ENCODE measurements around the gene PPP6R2. TPM values are rescaled to one million over a fixed set of nuclear protein-coding genes. Genes with fewer than 3 reads are reported as not detected.
"Not testable (repeated sequence)": the region's sequence is repeated elsewhere in the genome, so short reads cannot be mapped to it uniquely, and the experiment has no call there.

The PPP6R2 gene
- total RNA-seq, 2 experiments from 2014 or later: 33.7 to 34.7 TPM

DNA sequence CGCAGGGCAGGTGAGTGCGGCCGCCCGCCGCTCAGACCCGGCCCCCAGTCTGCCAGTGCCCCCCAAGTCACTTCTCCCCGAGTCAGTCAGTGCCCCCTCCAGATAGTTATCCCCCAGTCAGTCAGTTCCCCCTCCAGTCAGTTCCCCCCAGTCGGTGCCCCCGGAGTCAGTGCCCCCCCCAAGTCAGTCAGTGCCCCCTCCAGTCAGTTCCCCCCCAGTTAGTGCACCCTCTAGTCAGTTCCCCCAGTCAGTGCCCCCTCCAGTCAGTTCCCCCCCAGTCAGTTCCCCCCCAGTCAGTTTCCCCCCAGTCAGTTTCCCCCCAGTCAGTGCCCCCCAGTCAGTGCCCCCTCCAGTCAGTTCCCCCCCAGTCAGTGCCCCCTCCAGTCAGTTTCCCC, 411 bp downstream of the PPP6R2 start:
- H3K27me3 Mint-ChIP-seq (ENCODE audit: low read depth): no peaks in the 10 kb centered on the region
- H3K27ac Mint-ChIP-seq: no peak overlapping the region
- peak overlapping the region; percentile 56 for H3K4me3 Mint-ChIP-seq
- DNase-seq: no peak
- CTCF ChIA-PET: interaction anchor here (1.0 kb wide), 2 partner anchors 11 to 183 kb away, joined by 3 read pairs; no protein-coding TSS in a partner anchor
- no peaks in the 10 kb centered on the region for H3K36me3 Mint-ChIP-seq (ENCODE audit: low read depth)
- no peaks in the 10 kb centered on the region for H3K9me3 Mint-ChIP-seq
- intact Hi-C loops (cut with micrococcal nuclease): loop anchor here (2.0 kb wide), 2 partner anchors 165 to 277 kb away; partner anchors contain the start of gene NCAPH2
- H3K4me1 Mint-ChIP-seq (ENCODE audit: low read depth): peaks cover 8% of the 10 kb centered on the region

DNA sequence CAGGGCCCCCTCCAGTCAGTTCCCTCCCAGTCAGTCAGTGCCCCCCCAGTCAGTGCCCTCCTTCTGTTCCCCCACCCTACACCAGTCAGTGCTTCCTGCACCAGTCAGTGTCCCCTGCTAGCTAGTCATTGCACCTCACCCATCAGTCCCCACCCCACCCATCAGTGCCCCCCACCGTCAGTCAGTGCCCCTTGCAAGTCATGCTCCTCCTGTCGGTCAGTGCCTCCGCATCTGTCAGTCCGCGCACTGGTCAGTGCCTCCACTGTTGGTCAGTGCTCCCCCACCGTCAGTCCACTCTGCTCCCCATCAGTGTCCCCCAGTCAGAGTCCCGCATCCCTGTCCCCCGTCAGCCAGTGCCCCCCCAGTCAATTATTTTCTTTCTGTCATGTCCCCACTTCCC, 3.3 kb downstream of the PPP6R2 start:
- intact Hi-C loops (cut with micrococcal nuclease): no loop called here
- peaks cover 3% of the 10 kb centered on the region for H3K36me3 Mint-ChIP-seq (ENCODE audit: low read depth)
- CTCF ChIA-PET: no interaction called here
- H3K9me3 Mint-ChIP-seq: no peaks in the 10 kb centered on the region
- peaks cover 6% of the 10 kb centered on the region for H3K4me1 Mint-ChIP-seq (ENCODE audit: low read depth)
- no peak overlapping the region for H3K4me3 Mint-ChIP-seq
- no peak overlapping the region for H3K27ac Mint-ChIP-seq
- no peak for DNase-seq
- no peaks in the 10 kb centered on the region for H3K27me3 Mint-ChIP-seq (ENCODE audit: low read depth)

DNA sequence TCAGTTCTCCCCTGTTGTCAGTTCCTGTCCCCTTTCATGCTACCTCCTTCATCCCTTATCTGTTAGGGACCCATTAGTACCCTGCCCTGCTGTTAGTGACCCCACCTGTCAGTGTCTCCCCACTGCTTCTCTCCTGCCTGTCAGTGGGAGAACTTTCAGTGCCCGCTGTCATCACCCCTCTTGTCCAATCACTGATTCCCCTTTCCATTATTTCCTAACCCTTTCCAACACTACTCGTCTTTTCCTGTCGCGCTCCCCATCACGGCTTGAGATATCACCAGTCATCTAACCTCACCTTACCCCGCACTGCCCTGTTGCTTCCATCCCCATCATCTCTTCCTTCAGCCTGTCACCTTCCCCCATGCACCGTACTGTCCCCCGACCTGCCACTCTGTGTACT, 4.0 kb downstream of the PPP6R2 start:
- CTCF ChIA-PET: interaction anchor here (0.6 kb wide), 1 partner anchor 73 kb away, joined by 4 read pairs; no protein-coding TSS in a partner anchor
- intact Hi-C loops (cut with micrococcal nuclease): no loop called here
- Mint-ChIP-seq H3K36me3 (ENCODE audit: low read depth) (peaks cover 5% of the 10 kb centered on the region), H3K27ac (no peak overlapping the region), H3K27me3 (ENCODE audit: low read depth) (no peaks in the 10 kb centered on the region), H3K4me3 (no peak overlapping the region), H3K9me3 (no peaks in the 10 kb centered on the region), H3K4me1 (ENCODE audit: low read depth) (peaks cover 3% of the 10 kb centered on the region)
- no peak for DNase-seq

DNA sequence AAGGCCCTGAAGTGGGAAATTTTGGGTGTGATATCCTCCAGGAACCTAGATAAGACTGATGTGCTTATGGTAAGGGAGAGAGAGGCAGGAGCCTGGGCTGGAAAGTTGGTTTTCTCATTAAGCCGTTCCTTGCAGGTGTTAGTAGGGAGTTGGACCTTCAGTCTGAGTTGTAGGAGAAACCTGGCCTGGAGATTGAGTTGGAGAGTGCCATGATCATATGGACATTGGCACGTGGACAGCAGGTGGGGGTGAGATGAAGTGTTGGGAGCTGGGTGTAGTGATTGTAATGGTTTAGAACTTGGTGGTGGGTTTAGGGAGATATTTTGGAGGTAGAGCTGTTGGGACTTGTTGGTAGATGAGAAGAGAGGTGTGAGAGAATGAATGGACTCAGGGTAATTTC, 4.9 kb downstream of the PPP6R2 start:
- intact Hi-C loops (cut with micrococcal nuclease): no loop called here
- Mint-ChIP-seq H3K9me3 (no peaks in the 10 kb centered on the region), H3K36me3 (ENCODE audit: low read depth) (peaks cover 9% of the 10 kb centered on the region), H3K27me3 (ENCODE audit: low read depth) (no peaks in the 10 kb centered on the region), H3K27ac (no peak overlapping the region), H3K4me3 (no peak overlapping the region), H3K4me1 (ENCODE audit: low read depth) (no peaks in the 10 kb centered on the region)
- CTCF ChIA-PET: interaction anchor here (0.6 kb wide), 2 partner anchors 74 to 102 kb away, joined by 3 to 4 read pairs; no protein-coding TSS in a partner anchor
- DNase-seq: no peak

- CTCF ChIA-PET: no interaction called here
- H3K9me3 Mint-ChIP-seq: no peaks in the 10 kb centered on the region
- intact Hi-C loops (cut with micrococcal nuclease): no loop called here
- DNase-seq: no peak
- H3K27me3 Mint-ChIP-seq (ENCODE audit: low read depth): no peaks in the 10 kb centered on the region
- H3K4me3 Mint-ChIP-seq: no peak overlapping the region
- peaks cover 25% of the 10 kb centered on the region for H3K36me3 Mint-ChIP-seq (ENCODE audit: low read depth)
- peaks cover 23% of the 10 kb centered on the region for H3K4me1 Mint-ChIP-seq (ENCODE audit: low read depth)
- H3K27ac Mint-ChIP-seq: no peak overlapping the region
Measured at GRCh38 chr22:50356186-50356585, 13.1 kb downstream of the PPP6R2 start.

DNA sequence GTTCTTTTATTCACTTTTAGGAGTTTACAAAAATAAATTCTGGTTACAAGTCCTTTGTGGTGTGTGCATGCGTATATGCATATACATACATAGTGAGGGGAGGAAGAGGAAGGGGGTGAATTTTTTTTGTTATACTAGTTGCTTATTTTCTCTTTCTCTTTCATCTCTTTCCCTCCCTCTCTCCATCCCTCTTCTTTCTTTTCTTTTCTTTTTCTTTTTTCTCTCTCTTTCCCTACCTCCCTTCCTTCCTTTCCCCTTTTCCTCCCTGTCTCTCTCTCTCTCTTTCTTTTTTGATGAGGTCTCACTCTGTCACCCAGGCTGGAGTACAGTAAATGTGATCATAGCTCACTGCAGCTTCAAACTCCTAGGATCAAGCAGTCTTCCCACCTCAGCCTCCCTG, 14.1 kb downstream of the PPP6R2 start:
- H3K4me1 Mint-ChIP-seq (ENCODE audit: low read depth): peaks cover 32% of the 10 kb centered on the region
- peaks cover 22% of the 10 kb centered on the region for H3K36me3 Mint-ChIP-seq (ENCODE audit: low read depth)
- H3K27ac Mint-ChIP-seq: no peak overlapping the region
- CTCF ChIA-PET: no interaction called here
- DNase-seq: no peak
- H3K27me3 Mint-ChIP-seq (ENCODE audit: low read depth): no peaks in the 10 kb centered on the region
- intact Hi-C loops (cut with micrococcal nuclease): no loop called here
- no peaks in the 10 kb centered on the region for H3K9me3 Mint-ChIP-seq
- H3K4me3 Mint-ChIP-seq: no peak overlapping the region

DNA sequence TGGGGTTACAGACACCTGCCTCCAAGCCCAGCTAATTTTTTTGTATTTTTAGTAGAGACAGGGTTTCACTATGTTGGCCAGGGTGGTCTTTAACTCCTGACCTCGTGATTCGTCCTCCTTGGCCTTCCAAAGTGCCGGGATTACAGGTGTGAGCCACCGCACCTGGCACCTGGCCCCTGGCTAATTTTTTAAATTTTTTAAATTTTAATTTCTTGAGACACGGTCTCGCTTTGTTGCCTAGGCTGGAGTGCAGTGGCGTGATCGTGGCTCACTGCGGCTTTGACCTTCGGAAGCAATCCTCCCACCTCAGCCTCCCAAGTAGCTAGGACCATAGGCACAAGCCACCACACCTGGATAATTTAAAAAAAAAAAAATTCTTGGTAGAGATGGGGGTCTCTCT, 14.6 kb downstream of the PPP6R2 start:
- no peaks in the 10 kb centered on the region for H3K27me3 Mint-ChIP-seq (ENCODE audit: low read depth)
- intact Hi-C loops (cut with micrococcal nuclease): no loop called here
- H3K36me3 Mint-ChIP-seq (ENCODE audit: low read depth): peaks cover 18% of the 10 kb centered on the region
- no peak for DNase-seq
- H3K4me3 Mint-ChIP-seq: no peak overlapping the region
- CTCF ChIA-PET: interaction anchor here (0.7 kb wide), 1 partner anchor 35 kb away, joined by 7 read pairs; no protein-coding TSS in a partner anchor
- no peak overlapping the region for H3K27ac Mint-ChIP-seq
- H3K4me1 Mint-ChIP-seq (ENCODE audit: low read depth): peaks cover 36% of the 10 kb centered on the region
- no peaks in the 10 kb centered on the region for H3K9me3 Mint-ChIP-seq

DNA sequence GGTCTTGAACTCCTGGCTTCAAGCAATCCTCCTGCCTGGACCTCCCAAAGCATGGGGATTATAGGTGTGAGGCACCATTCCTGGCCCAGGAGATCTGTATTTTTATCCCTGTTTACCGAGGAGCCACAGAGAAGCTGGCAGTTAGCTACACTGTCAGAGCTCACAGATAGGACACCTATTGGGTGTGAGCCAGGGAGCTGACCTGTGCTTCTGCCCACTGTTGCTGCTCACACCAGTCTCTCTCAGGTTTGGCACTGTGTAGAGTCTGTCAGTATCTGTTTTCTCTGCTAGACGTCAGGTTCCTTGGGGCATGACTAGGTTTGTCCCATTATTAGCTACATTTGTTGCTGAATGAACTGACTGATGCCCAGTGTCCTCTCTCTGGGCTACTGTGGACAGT, 17.5 kb downstream of the PPP6R2 start:
- peaks cover 42% of the 10 kb centered on the region for H3K4me1 Mint-ChIP-seq (ENCODE audit: low read depth)
- H3K27ac Mint-ChIP-seq: no peak overlapping the region

DNA sequence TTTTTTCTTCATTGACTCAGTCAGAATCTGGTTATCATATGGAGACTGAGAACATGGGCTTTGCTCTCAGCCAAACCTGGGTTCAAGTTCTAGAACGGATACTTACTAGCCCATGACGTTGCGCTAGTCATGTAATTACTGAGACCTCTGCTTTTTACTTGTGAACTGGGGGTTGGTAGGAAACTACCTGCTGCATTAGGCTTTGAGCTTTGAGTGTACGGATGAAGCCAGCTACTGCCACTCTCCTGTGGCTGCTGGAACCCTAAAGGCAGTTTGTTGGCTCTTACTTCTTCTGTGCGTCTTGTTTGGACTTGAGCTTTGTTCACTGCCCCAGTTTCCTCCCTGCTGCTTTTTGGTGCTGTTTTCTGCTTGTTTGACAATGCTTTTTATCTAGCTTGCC, 18.1 kb downstream of the PPP6R2 start:
- CTCF ChIA-PET: interaction anchor here (0.8 to 2.1 kb wide), 2 partner anchors 19 to 137 kb away, joined by 3 to 5 read pairs; no protein-coding TSS in a partner anchor
- intact Hi-C loops (cut with micrococcal nuclease): no loop called here
- peaks cover 45% of the 10 kb centered on the region for H3K4me1 Mint-ChIP-seq (ENCODE audit: low read depth)
- peaks cover 16% of the 10 kb centered on the region for H3K36me3 Mint-ChIP-seq (ENCODE audit: low read depth)
- no peak overlapping the region for H3K4me3 Mint-ChIP-seq
- H3K9me3 Mint-ChIP-seq: no peaks in the 10 kb centered on the region
- H3K27me3 Mint-ChIP-seq (ENCODE audit: low read depth): no peaks in the 10 kb centered on the region
- DNase-seq: no peak
- H3K27ac Mint-ChIP-seq: no peak overlapping the region

More for the DNA sequence above, 17.5 kb downstream of the PPP6R2 start:
- intact Hi-C loops (cut with micrococcal nuclease): no loop called here
- Mint-ChIP-seq H3K36me3 (ENCODE audit: low read depth) (peaks cover 16% of the 10 kb centered on the region), H3K9me3 (no peaks in the 10 kb centered on the region), H3K4me3 (no peak overlapping the region), H3K27me3 (ENCODE audit: low read depth) (no peaks in the 10 kb centered on the region)
- no peak for DNase-seq
- CTCF ChIA-PET: interaction anchor here (0.8 to 2.1 kb wide), 2 partner anchors 18 to 138 kb away, joined by 3 to 5 read pairs; no protein-coding TSS in a partner anchor

- Mint-ChIP-seq H3K27me3 (ENCODE audit: low read depth) (no peaks in the 10 kb centered on the region), H3K4me3 (no peak overlapping the region), H3K9me3 (no peaks in the 10 kb centered on the region), H3K4me1 (ENCODE audit: low read depth) (peaks cover 43% of the 10 kb centered on the region), H3K27ac (no peak overlapping the region), H3K36me3 (ENCODE audit: low read depth) (peaks cover 16% of the 10 kb centered on the region)
- no peak for DNase-seq
- CTCF ChIA-PET: interaction anchor here (2.1 kb wide), 1 partner anchor 20 kb away, joined by 5 read pairs; no protein-coding TSS in a partner anchor
- intact Hi-C loops (cut with micrococcal nuclease): no loop called here
Measured at GRCh38 chr22:50361688-50362087, 18.6 kb downstream of the PPP6R2 start.

GRCh38 chr22:50363166-50363802, 20.2 kb downstream of the PPP6R2 start:
- H3K27me3 Mint-ChIP-seq (ENCODE audit: low read depth): no peaks in the 10 kb centered on the region
- intact Hi-C loops (cut with micrococcal nuclease): no loop called here
- CTCF ChIA-PET: interaction anchor here (0.6 to 0.7 kb wide), 2 partner anchors 11 to 15 kb away, joined by 3 read pairs; no protein-coding TSS in a partner anchor
- H3K27ac Mint-ChIP-seq: no peak overlapping the region
- H3K4me1 Mint-ChIP-seq (ENCODE audit: low read depth): peaks cover 40% of the 10 kb centered on the region
- H3K9me3 Mint-ChIP-seq: no peaks in the 10 kb centered on the region
- DNase-seq: no peak
- peaks cover 16% of the 10 kb centered on the region for H3K36me3 Mint-ChIP-seq (ENCODE audit: low read depth)
- H3K4me3 Mint-ChIP-seq: no peak overlapping the region

- CTCF ChIA-PET: interaction anchor here (0.7 kb wide), 1 partner anchor 15 kb away, joined by 3 read pairs; no protein-coding TSS in a partner anchor
- DNase-seq; H3K9me3 Mint-ChIP-seq; H3K27me3 Mint-ChIP-seq (ENCODE audit: low read depth); H3K27ac Mint-ChIP-seq; H3K4me3 Mint-ChIP-seq; intact Hi-C loops (cut with micrococcal nuclease): not testable (repeated sequence)
- peaks cover 38% of the 10 kb centered on the region for H3K4me1 Mint-ChIP-seq (ENCODE audit: low read depth)
- peaks cover 16% of the 10 kb centered on the region for H3K36me3 Mint-ChIP-seq (ENCODE audit: low read depth)
Measured at GRCh38 chr22:50363803-50364194, 20.7 kb downstream of the PPP6R2 start.

Measured in activated naive CD4-positive, alpha-beta T cell treated with anti-CD3 and anti-CD28 coated beads for 36 hours (primary cell).